Fibroblast of pulmonary artery (primary cell): ENCODE data around the gene ACTMAP.
"Not testable (repeated sequence)": the region's sequence is repeated elsewhere in the genome, so short reads cannot be mapped to it uniquely, and the experiment has no call there.

Source experiments
- DNase-seq: peaks from one replicate; pipeline ENCODE4 v3.0.0-alpha.2; 2010; ENCODE audit warnings: low read depth
- H3K4me3 ChIP-seq: replicated peaks from 2 replicates; pipeline ENCODE4 v1.5.1; 2011; ENCODE audit warnings: low read depth, mild to moderate bottlenecking, control low read depth, low read length, moderate library complexity
- TF ChIP-seq, protein P1 (sequence below): IDR thresholded peaks from 2 replicates; pipeline ENCODE4 v1.5.1; 2011; ENCODE audit warnings: mild to moderate bottlenecking, control low read depth, low read length, inconsistent platforms; ENCODE audit errors: missing control alignments

Gene ACTMAP

DNA sequence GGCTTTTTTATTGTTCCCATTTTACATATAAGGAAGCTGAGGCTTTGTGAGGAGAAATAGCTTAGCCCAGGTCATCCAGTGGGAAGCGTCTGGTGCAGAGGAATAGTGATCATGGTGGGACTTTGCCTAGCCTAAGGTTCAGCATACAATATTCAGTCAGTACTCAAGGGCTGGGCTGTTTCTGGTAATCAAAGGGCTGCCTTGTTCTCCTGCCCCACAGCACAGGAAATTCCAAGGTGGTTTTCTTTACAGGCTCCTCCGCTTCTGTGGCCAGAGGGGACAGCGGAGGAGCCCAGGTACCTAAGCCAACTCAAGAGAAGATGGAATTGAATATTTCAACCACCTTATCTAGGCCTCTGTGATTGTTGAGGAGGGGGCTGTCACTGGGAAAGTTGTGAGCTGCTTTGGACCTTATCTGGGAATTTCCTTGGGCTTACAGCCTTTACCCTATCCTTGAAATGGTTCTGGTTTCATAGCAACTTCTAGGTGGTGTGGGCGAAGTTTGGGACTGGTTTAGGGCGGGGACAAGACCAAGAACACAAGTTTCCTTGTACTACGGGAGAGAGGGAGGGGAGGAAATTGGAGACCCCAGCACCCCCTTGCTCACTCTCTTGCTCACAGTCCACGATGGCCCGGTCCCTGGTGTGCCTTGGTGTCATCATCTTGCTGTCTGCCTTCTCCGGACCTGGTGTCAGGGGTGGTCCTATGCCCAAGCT, 24.8 kb upstream of the ACTMAP start, which contains the start of gene MIA:
Gene MIA (plus strand): TSS at position 606 of the 716 bp plus-strand sequence. CDS start 22 bp downstream, at position 628.
- H3K4me3 ChIP-seq, result no peak within 1 kb of the TSS
- TF ChIP-seq, protein P1, sequence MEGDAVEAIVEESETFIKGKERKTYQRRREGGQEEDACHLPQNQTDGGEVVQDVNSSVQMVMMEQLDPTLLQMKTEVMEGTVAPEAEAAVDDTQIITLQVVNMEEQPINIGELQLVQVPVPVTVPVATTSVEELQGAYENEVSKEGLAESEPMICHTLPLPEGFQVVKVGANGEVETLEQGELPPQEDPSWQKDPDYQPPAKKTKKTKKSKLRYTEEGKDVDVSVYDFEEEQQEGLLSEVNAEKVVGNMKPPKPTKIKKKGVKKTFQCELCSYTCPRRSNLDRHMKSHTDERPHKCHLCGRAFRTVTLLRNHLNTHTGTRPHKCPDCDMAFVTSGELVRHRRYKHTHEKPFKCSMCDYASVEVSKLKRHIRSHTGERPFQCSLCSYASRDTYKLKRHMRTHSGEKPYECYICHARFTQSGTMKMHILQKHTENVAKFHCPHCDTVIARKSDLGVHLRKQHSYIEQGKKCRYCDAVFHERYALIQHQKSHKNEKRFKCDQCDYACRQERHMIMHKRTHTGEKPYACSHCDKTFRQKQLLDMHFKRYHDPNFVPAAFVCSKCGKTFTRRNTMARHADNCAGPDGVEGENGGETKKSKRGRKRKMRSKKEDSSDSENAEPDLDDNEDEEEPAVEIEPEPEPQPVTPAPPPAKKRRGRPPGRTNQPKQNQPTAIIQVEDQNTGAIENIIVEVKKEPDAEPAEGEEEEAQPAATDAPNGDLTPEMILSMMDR, result no peak
- DNase-seq, result no peak

DNA sequence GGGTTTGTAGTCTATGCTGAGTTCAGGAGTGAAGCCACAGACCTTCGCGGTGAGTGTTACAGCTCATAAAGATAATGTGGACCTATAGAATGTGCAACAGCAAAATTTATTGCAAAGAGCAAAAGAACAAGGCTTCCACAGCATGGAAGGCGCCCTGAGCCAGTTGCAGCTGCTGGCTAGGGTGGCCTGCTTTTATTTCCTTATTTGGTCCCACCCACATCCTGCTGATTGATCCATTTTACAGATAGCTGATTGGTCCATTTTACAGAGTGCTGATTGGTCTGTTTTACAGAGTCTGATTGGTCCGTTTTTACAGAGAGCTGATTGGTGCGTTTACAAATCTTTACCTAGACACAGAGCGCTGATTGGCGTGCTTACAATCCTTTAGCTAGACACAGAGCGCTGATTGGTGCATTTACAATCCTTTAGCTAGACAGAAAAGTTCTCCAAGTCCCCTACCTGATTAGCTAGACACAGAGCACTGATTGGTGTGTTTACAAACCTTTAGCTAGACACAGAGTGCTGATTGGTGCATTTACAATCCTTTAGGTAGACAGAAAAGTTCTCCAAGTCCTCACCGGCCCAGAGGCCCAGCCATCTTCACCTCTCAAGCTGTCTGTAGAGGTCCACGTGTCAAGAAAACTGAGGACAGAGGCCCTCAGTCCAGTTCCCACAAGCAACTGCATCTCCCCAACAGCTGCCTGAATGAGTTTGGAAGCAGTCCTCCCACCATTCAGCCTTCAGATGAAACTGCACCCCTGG, 21.0 kb upstream of the ACTMAP start:
- DNase-seq, H3K4me3 ChIP-seq: not testable (repeated sequence)

DNA sequence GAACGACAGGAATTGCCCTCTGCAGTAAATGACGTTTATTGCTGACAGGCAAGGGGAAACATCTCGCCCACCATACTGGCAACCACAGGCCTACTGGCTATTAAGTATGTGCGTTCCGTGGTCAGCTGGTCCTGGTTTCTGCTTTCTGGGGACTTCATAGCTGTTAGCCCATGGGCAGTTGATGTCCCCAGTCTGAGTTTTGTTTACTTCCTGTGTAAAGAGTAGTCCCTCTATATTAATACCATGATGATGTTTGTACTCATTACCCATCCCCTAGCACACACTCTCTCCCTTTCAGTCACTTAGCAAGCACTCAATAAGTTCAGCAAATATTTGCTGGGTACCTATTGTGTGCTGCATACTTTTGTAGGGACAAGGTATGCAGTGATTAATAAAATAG, 18.6 kb upstream of the ACTMAP start:
- H3K4me3 ChIP-seq, result no peak overlapping the region
- DNase-seq, result no peak
- TF ChIP-seq, protein P1, result no peak

DNA sequence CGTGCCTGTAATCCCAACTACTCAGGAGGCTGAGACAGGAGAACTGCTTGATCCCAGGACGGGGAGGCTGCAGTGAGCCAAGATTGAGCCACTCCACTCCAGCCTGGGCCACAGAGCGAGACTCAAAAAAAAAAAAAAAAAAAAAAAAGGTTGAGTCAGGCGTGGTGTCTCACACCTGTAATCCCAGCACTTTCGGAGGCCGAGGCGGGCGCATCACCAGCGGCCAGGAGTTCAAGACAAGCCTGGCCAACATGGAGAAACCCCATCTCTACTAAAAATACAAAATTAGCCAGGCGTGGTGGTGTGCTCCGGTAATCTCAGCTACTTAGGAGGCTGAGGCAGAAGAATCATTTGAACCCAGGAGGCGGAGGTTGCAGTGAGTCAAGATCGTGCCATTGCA, 16.1 kb upstream of the ACTMAP start:
- H3K4me3 ChIP-seq, DNase-seq: not testable (repeated sequence)

DNA sequence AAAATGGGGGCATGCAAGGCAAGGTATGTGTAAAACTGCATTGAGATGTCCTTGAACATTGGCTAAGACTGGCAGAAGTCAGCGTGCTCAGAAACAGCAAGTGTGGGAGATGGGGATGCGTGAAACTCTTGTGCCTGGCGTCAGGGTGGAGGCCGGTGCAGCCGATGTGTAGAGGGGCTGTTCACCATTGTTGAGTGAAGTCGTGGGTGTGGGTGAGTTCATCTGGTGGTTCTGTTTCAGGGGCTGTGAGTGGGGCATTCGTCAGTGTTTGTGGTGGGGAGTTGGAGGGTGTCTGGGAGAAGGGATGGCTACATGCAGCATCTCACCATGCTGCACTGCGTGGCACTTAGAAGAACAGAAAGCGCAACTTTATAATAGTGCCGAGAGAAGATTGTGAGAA, 13.7 kb upstream of the ACTMAP start:
- no peak overlapping the region for H3K4me3 ChIP-seq
- no peak for DNase-seq
- TF ChIP-seq, protein P1, result no peak

DNA sequence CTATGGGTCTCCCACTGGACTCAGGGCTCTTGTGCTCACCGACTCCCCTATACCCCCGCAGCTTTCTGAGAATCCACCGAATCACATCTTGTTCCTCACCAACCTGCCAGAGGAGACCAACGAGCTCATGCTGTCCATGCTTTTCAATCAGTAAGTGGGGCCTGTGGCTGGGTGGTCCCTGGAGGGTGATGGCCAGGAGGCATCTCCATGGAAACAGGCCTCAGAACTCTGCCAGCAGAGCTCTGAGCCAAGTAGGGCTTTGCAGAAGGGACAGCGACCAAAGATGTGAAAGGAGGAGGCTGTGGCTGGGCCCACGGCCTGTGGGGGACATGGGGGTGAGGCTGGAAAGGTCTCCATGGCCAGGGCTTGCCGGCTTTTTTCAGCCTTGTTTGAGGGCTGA, 13.2 kb upstream of the ACTMAP start:
- TF ChIP-seq, protein P1, result no peak
- H3K4me3 ChIP-seq, result no peak overlapping the region
- DNase-seq, result no peak

DNA sequence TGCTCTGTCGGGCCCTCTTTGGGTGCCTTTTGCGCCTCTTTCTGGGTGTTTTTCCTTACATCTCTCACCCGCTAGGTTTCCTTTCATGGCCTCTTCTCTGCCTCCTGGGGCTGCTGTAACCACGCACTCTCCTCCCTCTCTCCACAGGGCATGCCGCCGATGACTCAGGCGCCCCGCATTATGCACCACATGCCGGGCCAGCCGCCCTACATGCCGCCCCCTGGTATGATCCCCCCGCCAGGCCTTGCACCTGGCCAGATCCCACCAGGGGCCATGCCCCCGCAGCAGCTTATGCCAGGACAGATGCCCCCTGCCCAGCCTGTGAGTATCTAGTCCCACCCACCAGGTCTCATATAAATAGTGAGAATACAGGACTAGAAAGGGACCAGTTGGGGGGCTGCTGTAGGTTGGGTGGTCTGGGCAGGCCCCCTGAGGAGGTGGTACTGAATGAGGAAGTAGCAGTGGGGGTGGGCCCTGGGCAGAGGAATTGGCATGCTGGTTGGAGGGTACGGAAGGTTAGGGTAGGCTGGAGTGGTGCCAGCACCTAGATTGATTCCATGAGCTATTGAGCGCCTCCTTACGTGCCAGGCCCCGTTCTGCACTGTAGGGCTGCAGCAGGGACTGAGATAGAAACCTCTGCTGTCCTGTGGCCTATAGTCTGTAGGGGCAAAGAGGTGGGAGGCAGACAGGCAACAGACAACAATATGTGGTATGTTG, 12.6 kb upstream of the ACTMAP start:
- TF ChIP-seq, protein P1, result no peak
- no peak overlapping the region for H3K4me3 ChIP-seq
- no peak for DNase-seq

DNA sequence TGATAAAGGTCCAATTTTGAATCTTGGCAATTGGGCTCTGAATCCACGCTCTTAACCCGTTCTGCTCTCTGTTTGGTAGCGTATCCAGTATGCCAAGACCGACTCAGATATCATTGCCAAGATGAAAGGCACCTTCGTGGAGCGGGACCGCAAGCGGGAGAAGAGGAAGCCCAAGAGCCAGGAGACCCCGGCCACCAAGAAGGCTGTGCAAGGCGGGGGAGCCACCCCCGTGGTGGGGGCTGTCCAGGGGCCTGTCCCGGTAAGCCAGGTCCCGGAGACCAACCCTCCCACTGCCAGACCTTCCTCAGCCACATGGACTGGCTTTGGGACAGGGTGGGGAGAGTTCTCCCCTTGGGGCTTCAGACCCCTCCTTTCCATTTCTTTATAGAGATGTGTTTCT, 9.1 kb upstream of the ACTMAP start:
- H3K4me3 ChIP-seq, result no peak overlapping the region
- DNase-seq, result no peak
- TF ChIP-seq, protein P1, result no peak
